B cell (primary cell): Measurements from ENCODE around the gene FASTK. TPM values are rescaled to one million over a fixed set of nuclear protein-coding genes. Genes with fewer than 3 reads are reported as not detected.

Experiments
- ATAC-seq: fragments of 200-7000 bp; cut with Tn5 transposase; one replicate; pipeline ENCODE4 v1.10.0; 2021; ENCODE audit warnings: low read depth, mild to moderate bottlenecking, moderate number of reproducible peaks, moderate library complexity
- CTCF ChIA-PET: fragments of 350-600 bp; sonication (Branson Sonifier 250); formaldehyde crosslinking; loops from one replicate; lab custom pipeline; 2021; ENCODE audit warnings: antibody characterized with exemption, inconsistent platforms; lab: Charles Lee
- POLR2A ChIA-PET: fragments of 350-600 bp; sonication (Branson Sonifier 250); formaldehyde crosslinking; loops from one replicate; lab custom pipeline; 2021; ENCODE audit warnings: antibody characterized with exemption; lab: Charles Lee
- DNase-seq: peaks from one replicate; pipeline ENCODE4 v3.0.0; 2013
- H2AFZ ChIP-seq: 2 replicates; pipeline ENCODE4 v1.6.1; 2012; ENCODE audit warnings: mild to moderate bottlenecking, low read depth, low read length; ENCODE audit not compliant: insufficient read depth, poor library complexity, severe bottlenecking
- H3K27ac ChIP-seq, 2 donors: 1 replicate in 1 of 2; 2 replicates in 1 of 2; pipeline ENCODE4 v1.5.1; 2012 to 2013; ENCODE audit warnings: low read length in 2 of 2, mild to moderate bottlenecking in 2 of 2, moderate library complexity in 1 of 2
- H3K27me3 ChIP-seq, 4 experiments: fragments of 200-600 bp in 1 of 4; sonication (generic) in 1 of 4; replicated peaks in 1 of 4; 1 replicate in 2 of 4; 2 replicates in 2 of 4; pipeline versions ENCODE4 v1.6.1 to v1.7.0; 2013 to 2016; ENCODE audit warnings: low read length in 3 of 4, mild to moderate bottlenecking in 2 of 4, mixed read lengths in 1 of 4, moderate library complexity in 1 of 4; ENCODE audit not compliant: insufficient read depth in 4 of 4, control insufficient read depth in 3 of 4; ENCODE audit errors: control extremely low read depth in 1 of 4
- H3K36me3 ChIP-seq, 2 experiments: replicated peaks in 1 of 2; 1 replicate in 1 of 2; 2 replicates in 1 of 2; pipeline versions ENCODE4 v1.6.1 to v1.7.1; 2013; ENCODE audit warnings: low read length in 1 of 2; ENCODE audit not compliant: insufficient read depth in 2 of 2, control insufficient read depth in 1 of 2; ENCODE audit errors: control extremely low read depth in 1 of 2, extremely low read depth in 1 of 2
- H3K4me1 ChIP-seq, 2 donors: fragments of 200-600 bp in 1 of 2; sonication (generic) in 1 of 2; 1 replicate in 1 of 2; 2 replicates in 1 of 2; pipeline versions ENCODE4 v1.5.1 to v1.6.1; 2013 to 2017; ENCODE audit warnings: low read length in 2 of 2; ENCODE audit not compliant: control insufficient read depth in 2 of 2, insufficient read depth in 2 of 2
- H3K4me2 ChIP-seq: replicated peaks from 2 replicates; pipeline ENCODE3; 2012; ENCODE audit warnings: mild to moderate bottlenecking, low read depth, low read length; ENCODE audit not compliant: poor library complexity, severe bottlenecking
- H3K4me3 ChIP-seq, 5 experiments: fragments of 200-600 bp in 1 of 5; sonication (generic) in 1 of 5; 1 replicate in 3 of 5; 2 replicates in 2 of 5; pipeline versions ENCODE4 v1.5.1 to v1.7.0; 2011 to 2016; ENCODE audit warnings: low read length in 4 of 5, mild to moderate bottlenecking in 4 of 5, low read depth in 2 of 5, control low read depth in 1 of 5, moderate library complexity in 1 of 5; ENCODE audit not compliant: insufficient read depth in 1 of 5; ENCODE audit errors: control extremely low read depth in 1 of 5, extremely low read depth in 1 of 5
- H3K79me2 ChIP-seq: fragments of 200-600 bp; sonication (generic); one replicate; pipeline ENCODE4 v1.6.0; 2016; ENCODE audit warnings: low read length; ENCODE audit not compliant: control insufficient read depth, insufficient read depth
- H3K9ac ChIP-seq: fragments of 200-600 bp; sonication (generic); 2 replicates; pipeline ENCODE4 v1.6.1; 2017; ENCODE audit warnings: mild to moderate bottlenecking, low read length, moderate library complexity
- H3K9me3 ChIP-seq, 3 donors: one replicate each; pipeline versions ENCODE4 v1.6.1 to v1.7.1; 2013; ENCODE audit warnings: low read length in 2 of 3; ENCODE audit not compliant: control insufficient read depth in 2 of 3, insufficient read depth in 1 of 3; ENCODE audit errors: control extremely low read depth in 1 of 3
- H4K20me1 ChIP-seq: 2 replicates; pipeline ENCODE4 v1.6.0; 2012; ENCODE audit warnings: mild to moderate bottlenecking, low read length; ENCODE audit not compliant: insufficient read depth, control insufficient read depth, poor library complexity, severe bottlenecking
- H3K27ac Mint-ChIP-seq: one replicate; pipeline ENCODE4 v1.8.0; 2021; ENCODE audit warnings: mixed read lengths
- H3K27me3 Mint-ChIP-seq: one replicate; pipeline ENCODE4 v1.8.0; 2021; ENCODE audit warnings: mixed read lengths
- H3K4me1 Mint-ChIP-seq: one replicate; pipeline ENCODE4 v1.8.0; 2021; ENCODE audit warnings: mixed read lengths
- H3K4me3 Mint-ChIP-seq: one replicate; pipeline ENCODE4 v1.8.0; 2021; ENCODE audit warnings: mixed read lengths
- H3K9me3 Mint-ChIP-seq: one replicate; pipeline ENCODE4 v1.8.0; 2022; ENCODE audit warnings: mixed read lengths; ENCODE audit not compliant: insufficient read depth
- CTCF ChIP-seq: fragments of 200-600 bp; IDR thresholded peaks from one replicate; pipeline ENCODE4 v1.8.0; 2022; ENCODE audit warnings: antibody characterized with exemption, mild to moderate bottlenecking
- EZH2 ChIP-seq: IDR thresholded peaks from 2 replicates; pipeline ENCODE4 v1.6.1; 2012; ENCODE audit warnings: borderline replicate concordance, low read depth, mild to moderate bottlenecking, moderate library complexity, low read length; ENCODE audit not compliant: insufficient read depth, poor library complexity, severe bottlenecking
- WGBS: methylation state at CpG from one replicate; pipeline ENCODE4 v1.1.5; 2013; ENCODE audit warnings: missing lambda C conversion rate; ENCODE audit not compliant: insufficient coverage; 5-methylcytosine and 5-hydroxymethylcytosine counted together
- intact Hi-C: fragments of 100-400 bp; cut with micrococcal nuclease; formaldehyde crosslinking; loops from one replicate; pipeline ENCODE4 v1.10.0; 2022
- polyA plus RNA-seq: library from polyadenylated mRNA; depleted of rRNA; stranded (reverse); fragments of >200 nt; gene quantifications from 2 replicates; pipeline ENCODE4 v1.2.3, GENCODE V29; 2012
- total RNA-seq, 2 donors: library from RNA; stranded (reverse); fragments of 120-200 nt in 1 of 2; gene quantifications; 1 replicate in 1 of 2; 2 replicates in 1 of 2; pipeline versions ENCODE4 v1.2.3 to v1.2.4, GENCODE V29; 2013 to 2022

Gene FASTK
- total and polyA plus RNA-seq, 2 donors (not counting 1 experiment from before 2014, with no cell fraction given): 120 to 258 TPM

GRCh38 chr7:151100921-151101320, 20.3 kb upstream of the FASTK start:
- ChIA-PET POLR2A (no interaction called here), CTCF (interaction anchor here (1.1 kb wide), 1 partner anchor 10 kb away, joined by 5 read pairs; no protein-coding TSS in a partner anchor)
- DNase-seq (no peak), ATAC-seq (no peak)
- whole genome bisulfite sequencing: 97% methylated on average over 8 of the region's 10 CpGs
- Mint-ChIP-seq H3K4me1 (no peaks in the 10 kb centered on the region), H3K4me3 (no peak overlapping the region), H3K27ac (no peak overlapping the region), H3K9me3 (no peaks in the 10 kb centered on the region), H3K27me3 (peaks cover 10% of the 10 kb centered on the region)
- intact Hi-C loops: no loop called here
- peaks cover 0 to 2% (median 0%) of the 10 kb centered on the region in 4 experiments for H3K27me3 ChIP-seq
- H3K27ac ChIP-seq: no peak overlapping the region
- no peaks in the 10 kb centered on the region for H3K4me1 ChIP-seq
- no peaks in the 10 kb centered on the region for H3K79me2 ChIP-seq
- H3K9ac ChIP-seq: no peak overlapping the region
- H3K9me3 ChIP-seq: no peaks in the 10 kb centered on the region
- H2AFZ ChIP-seq: no peak overlapping the region
- no peak overlapping the region for H3K4me2 ChIP-seq
- H4K20me1 ChIP-seq: no peaks in the 10 kb centered on the region
- no peaks in the 10 kb centered on the region for H3K36me3 ChIP-seq
- no peak for TF ChIP-seq CTCF
- TF ChIP-seq EZH2: no peak
- no peak overlapping the region for H3K4me3 ChIP-seq

- ChIA-PET CTCF (no interaction called here), POLR2A (no interaction called here)
- H3K79me2 ChIP-seq: no peaks in the 10 kb centered on the region
- no peak overlapping the region for H3K9ac ChIP-seq
- no peak for ATAC-seq
- no peaks in the 10 kb centered on the region for H3K4me1 ChIP-seq
- H4K20me1 ChIP-seq: no peaks in the 10 kb centered on the region
- Mint-ChIP-seq H3K9me3 (no peaks in the 10 kb centered on the region), H3K27ac (no peak overlapping the region), H3K27me3 (peaks cover 10% of the 10 kb centered on the region), H3K4me1 (no peaks in the 10 kb centered on the region), H3K4me3 (no peak overlapping the region)
- no peak overlapping the region for H3K4me2 ChIP-seq
- H2AFZ ChIP-seq: no peak overlapping the region
- H3K4me3 ChIP-seq: no peak overlapping the region
- H3K9me3 ChIP-seq: no peaks in the 10 kb centered on the region
- no peaks in the 10 kb centered on the region for H3K36me3 ChIP-seq
- intact Hi-C loops: no loop called here
- DNase-seq: no peak
- peaks cover 0 to 2% (median 0%) of the 10 kb centered on the region in 4 experiments for H3K27me3 ChIP-seq
- 97% methylated on average over 18 of the region's 20 CpGs for WGBS
- H3K27ac ChIP-seq: no peak overlapping the region
- TF ChIP-seq CTCF: no peak
- no peak for TF ChIP-seq EZH2
Measured at GRCh38 chr7:151099486-151100211, 19.0 kb upstream of the FASTK start.
